NT2/D1 (cell line): Measurements from ENCODE around the gene SMOC2.

Source experiments
- SUZ12 ChIP-seq: IDR thresholded peaks from 2 replicates; pipeline ENCODE4 v1.6.1; 2011; ENCODE audit not compliant: insufficient read length, insufficient read depth; ENCODE audit errors: extremely low read depth
- YY1 ChIP-seq: IDR thresholded peaks from 2 replicates; pipeline ENCODE4 v1.6.1; 2011; ENCODE audit not compliant: insufficient read length, insufficient read depth
- ZNF274 ChIP-seq: IDR thresholded peaks from 2 replicates; pipeline ENCODE4 v1.6.1; 2011; ENCODE audit warnings: mild to moderate bottlenecking, low read depth, low read length

GRCh38 chr6:168518867-168519266 lies 77.9 kb downstream of the SMOC2 start:
- TF ChIP-seq ZNF274 (no peak), YY1 (no peak), SUZ12 (no peak)
